K562 (cell line): ENCODE results near the gene SLC25A15. TPM values are rescaled to one million over a fixed set of nuclear protein-coding genes. Genes with fewer than 3 reads are reported as not detected.

Experiments used
- ATAC-seq: fragments of 200-7000 bp; cut with Tn5 transposase; 3 replicates; pipeline ENCODE4 v1.9.1; 2020; ENCODE audit warnings: moderate library complexity
- BruUV-seq: library from RNA; stranded (reverse); fragments of 400-500 nt; replicated peaks from 2 replicates; lab custom pipeline; 2021; lab: Mats Ljungman, UMichigan
- CTCF ChIA-PET: fragments of 300-600 bp; formaldehyde crosslinking; extraction: SDS; loops from one replicate; lab custom pipeline; 2021; ENCODE audit warnings: low intra/inter-chr PET ratio; lab: Yijun Ruan, JAX
- POLR2A ChIA-PET: fragments of 300-600, 350-650 bp; sonication (Branson Sonifier 250); formaldehyde crosslinking; extraction: SDS; loops from one replicate; lab custom pipeline; 2021; ENCODE audit warnings: antibody characterized with exemption, inconsistent platforms; lab: Yijun Ruan, JAX
- DNase-seq, 4 experiments: peaks; one replicate each; pipeline versions ENCODE4 v3.0.0 to v3.0.0-alpha.2; 2011 to 2018; ENCODE audit warnings: low spot score in 3 of 4, mixed read lengths in 3 of 4; ENCODE audit errors: extremely low read depth in 1 of 4
- FAIRE-seq: peaks from 2 replicates; lab custom pipeline; 2011; peaks lifted over from hg19 to GRCh38; lab: Jason Lieb, UNC
- H2AFZ ChIP-seq: 2 replicates; pipeline ENCODE4 v1.6.0; 2011; ENCODE audit warnings: low read depth, low read length, control low read depth, inconsistent platforms
- H3K27ac ChIP-seq: fragments of 200-600 bp; 3 replicates; pipeline ENCODE4 v1.8.0; 2011; ENCODE audit warnings: low read depth, mild to moderate bottlenecking, control low read depth, inconsistent platforms, low read length, moderate library complexity, mixed read lengths; ENCODE audit errors: extremely low read depth
- H3K27me3 ChIP-seq, 2 experiments: fragments of 300-600 bp in 1 of 2; 2 replicates in 1 of 2; 3 replicates in 1 of 2; pipeline versions ENCODE4 v1.6.0 to v1.8.0; 2011; ENCODE audit warnings: inconsistent platforms in 2 of 2, low read length in 2 of 2, mild to moderate bottlenecking in 1 of 2, mixed read lengths in 1 of 2, moderate library complexity in 1 of 2; ENCODE audit not compliant: control insufficient read depth in 2 of 2, insufficient read depth in 2 of 2
- H3K36me3 ChIP-seq: fragments of 300-600 bp; 3 replicates; pipeline ENCODE4 v1.8.0; 2011; ENCODE audit warnings: mild to moderate bottlenecking, low read length, inconsistent platforms; ENCODE audit not compliant: control insufficient read depth, insufficient read depth
- H3K4me1 ChIP-seq, 2 experiments: fragments of 200-600 bp in 1 of 2; replicated peaks in 1 of 2; 2 replicates in 1 of 2; 3 replicates in 1 of 2; pipeline versions ENCODE4 v1.5.1 to v1.8.0; 2011; ENCODE audit warnings: inconsistent platforms in 2 of 2, low read length in 2 of 2, mild to moderate bottlenecking in 1 of 2, mixed read lengths in 1 of 2, moderate library complexity in 1 of 2; ENCODE audit not compliant: control insufficient read depth in 2 of 2, insufficient read depth in 2 of 2
- H3K4me2 ChIP-seq: 2 replicates; pipeline ENCODE4 v1.6.1; 2011; ENCODE audit warnings: low read length, control low read depth, inconsistent platforms, mixed read lengths; ENCODE audit not compliant: insufficient read depth
- H3K4me3 ChIP-seq: fragments of 200-600 bp; sonication (generic), shearing (Covaris generic); 2 replicates; pipeline ENCODE4 v1.5.1; 2016; ENCODE audit warnings: control low read depth, inconsistent platforms
- H3K79me2 ChIP-seq: fragments of 200-600 bp; 3 replicates; pipeline ENCODE4 v1.8.0; 2011; ENCODE audit warnings: low read length, inconsistent platforms; ENCODE audit not compliant: control insufficient read depth, insufficient read depth
- H3K9ac ChIP-seq, 2 experiments: 2 replicates each; pipeline versions ENCODE4 v1.6.0 to v1.6.1; 2011; ENCODE audit warnings: low read depth in 2 of 2, low read length in 2 of 2, control low read depth in 1 of 2, inconsistent platforms in 1 of 2, mild to moderate bottlenecking in 1 of 2, mixed read lengths in 1 of 2; ENCODE audit not compliant: insufficient read depth in 1 of 2
- H3K9me1 ChIP-seq: one replicate; pipeline ENCODE4 v1.6.0; 2011; ENCODE audit warnings: inconsistent platforms, mild to moderate bottlenecking, low read length, moderate library complexity; ENCODE audit not compliant: control insufficient read depth, insufficient read depth
- H3K9me3 ChIP-seq: replicated peaks from 2 replicates; pipeline ENCODE4 v1.5.1; 2011; ENCODE audit warnings: low read depth, low read length, inconsistent platforms; ENCODE audit not compliant: control insufficient read depth, insufficient read depth
- H4K20me1 ChIP-seq: replicated peaks from 2 replicates; pipeline ENCODE4 v1.6.1; 2011; ENCODE audit warnings: low read length, inconsistent platforms, mixed read lengths; ENCODE audit not compliant: control insufficient read depth, insufficient read depth
- AFF1 ChIP-seq, 2 experiments: fragments of 450-650 bp; IDR thresholded peaks; 2 replicates each; pipeline ENCODE4 v1.6.1; 2018; ENCODE audit warnings: mild to moderate bottlenecking in 2 of 2, low read depth in 1 of 2; ENCODE audit not compliant: partially characterized antibody in 2 of 2
- ESRRA ChIP-seq: fragments of 450-650 bp; IDR thresholded peaks from 2 replicates; pipeline ENCODE4 v1.6.1; 2014; ENCODE audit warnings: low read depth, mild to moderate bottlenecking, moderate library complexity, borderline replicate concordance
- FOSL1 ChIP-seq: fragments of 200-800 bp; sonication (Bioruptor generic); conservative IDR thresholded peaks from 2 replicates; pipeline ENCODE4 v1.6.1; 2016; ENCODE audit warnings: missing genetic modification characterization, missing compliant biosample characterization
- GTF2A2 ChIP-seq: IDR thresholded peaks from 2 replicates; pipeline ENCODE4 v1.6.1; 2016; ENCODE audit warnings: mild to moderate bottlenecking, missing genetic modification characterization, missing compliant biosample characterization
- SMC3 ChIP-seq: conservative IDR thresholded peaks from 2 replicates; pipeline ENCODE4 v1.6.1; 2011; ENCODE audit warnings: low read depth, low read length, improper control_type of control experiment; ENCODE audit not compliant: insufficient read depth
- TFAP4 ChIP-seq: sonication (generic); formaldehyde crosslinking; IDR thresholded peaks from 2 replicates; pipeline ENCODE4 v1.8.0; 2022; ENCODE audit warnings: missing genetic modification reagents, mild to moderate bottlenecking, moderate library complexity, borderline replicate concordance
- ZFP30 ChIP-seq: fragments of 250-450 bp; sonication (Bioruptor Pico); IDR thresholded peaks from 2 replicates; pipeline ENCODE4 v1.8.0; 2022; ENCODE audit warnings: moderate library complexity, mild to moderate bottlenecking, inconsistent platforms, borderline replicate concordance
- ZNF57 ChIP-seq: fragments of 450-650 bp; formaldehyde crosslinking; IDR thresholded peaks from 2 replicates; pipeline ENCODE4 v1.4.0; 2020; ENCODE audit warnings: mild to moderate bottlenecking, moderate library complexity
- ZNF592 ChIP-seq: fragments of 450-650 bp; IDR thresholded peaks from 2 replicates; pipeline ENCODE4 v1.6.1; 2017; ENCODE audit warnings: antibody characterized with exemption, mild to moderate bottlenecking
- WGBS: fragments of 100-300 bp; shearing (Covaris generic); methylation state at CpG from one replicate; pipeline ENCODE4 v1.1.6; 2016; ENCODE audit warnings: low coverage, mixed read lengths; ENCODE audit not compliant: insufficient coverage; ENCODE audit errors: missing lambda C conversion rate; 5-methylcytosine and 5-hydroxymethylcytosine counted together
- in situ Hi-C: fragments of 300-500 bp; cut with MboI; formaldehyde crosslinking; loops from 4 replicates; pipeline ENCODE4 v1.15.0; 2018; ENCODE audit warnings: inconsistent platforms, mixed read lengths
- intact Hi-C: fragments of 100-400 bp; cut with micrococcal nuclease; formaldehyde crosslinking; loops from 2 replicates; pipeline ENCODE4 v1.14.2; 2022
- polyA plus RNA-seq, 8 experiments: library from polyadenylated mRNA; depleted of rRNA in 4 of 8; stranded (reverse) in 5 of 8; unstranded in 3 of 8; fragments of >200 nt; fragmentation: Nextera tagmentation in 2 of 8; fragmentation: Illumina TruSeq in 1 of 8; extraction: Ambion mirVana in 2 of 8; extraction: Trizol in 1 of 8; gene quantifications; 2 replicates each; pipeline versions ENCODE4 v1.2.1 to v1.2.3, GENCODE V29; 2011 to 2014; ENCODE audit warnings: inconsistent platforms in 1 of 8, missing spikeins in 1 of 8
- total RNA-seq, 7 experiments: library from RNA; depleted of rRNA in 6 of 7; stranded (reverse); fragments of >200 nt in 6 of 7; fragmentation: Illumina TruSeq in 2 of 7; extraction: Trizol in 2 of 7; gene quantifications; 2 replicates each; pipeline versions ENCODE4 v1.2.1 to v1.2.3, GENCODE V29; 2011 to 2021; ENCODE audit warnings: low replicate concordance in 1 of 7

SLC25A15 gene
- total and polyA plus RNA-seq, 9 of the 15 experiments (the other 6 are each of a cell fraction or from before 2014, with no cell fraction given) = 3.5 to 30.5 (median 20.3) TPM

DNA sequence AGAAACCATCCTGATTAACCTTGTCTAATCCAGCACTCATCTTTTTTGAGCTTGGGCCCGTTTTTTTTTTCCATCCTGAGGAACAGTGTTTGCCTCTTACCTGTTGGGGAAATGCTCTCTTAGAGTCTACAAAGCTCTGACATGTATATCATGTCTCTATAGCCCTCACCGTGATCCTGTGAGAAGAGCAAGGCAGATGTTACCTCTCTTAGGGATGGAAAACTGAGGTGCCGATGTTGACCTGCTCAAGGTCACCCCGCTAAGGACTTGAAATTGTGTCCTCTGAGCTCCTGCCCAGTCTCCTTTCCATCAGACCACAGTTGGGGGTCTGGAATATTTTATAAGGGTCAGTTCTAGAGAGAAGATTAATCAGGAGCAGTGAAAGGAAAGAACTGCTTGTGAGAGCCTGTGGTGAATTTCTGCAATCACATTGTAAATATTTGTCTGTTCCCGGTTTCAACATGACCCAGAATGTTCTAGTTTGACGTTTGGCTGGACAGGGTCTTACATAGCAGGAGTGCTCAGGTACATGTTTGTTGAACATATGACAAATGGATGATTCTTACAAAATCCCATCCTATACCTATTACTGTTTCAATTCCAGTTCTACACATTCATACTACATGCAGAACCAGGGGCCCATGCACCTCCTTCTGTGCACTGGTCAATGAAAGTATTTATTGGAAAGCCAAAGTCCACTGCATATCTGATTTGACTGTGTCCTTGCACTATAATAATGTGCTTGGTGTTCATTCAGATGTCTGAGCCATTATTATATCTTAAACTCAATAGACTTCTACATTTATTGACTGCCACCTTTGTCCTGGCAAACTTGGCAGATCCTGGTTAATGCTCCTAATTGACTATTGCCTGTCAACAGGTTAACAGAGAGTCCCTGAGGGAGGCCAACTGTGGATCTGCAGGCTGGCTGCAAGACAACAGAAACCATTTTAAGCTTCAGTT, 12.1 kb downstream of the SLC25A15 start (continued):
- TF ChIP-seq ZFP30 (no peak), ZNF57 (CRISPR knock-in tag) (no peak)

- Histone ChIP-seq H3K79me2 (no peaks in the 10 kb centered on the region), H3K9ac (no peak overlapping the region), H3K27ac (no peak overlapping the region), H3K36me3 (peaks cover 52% of the 10 kb centered on the region; the same call in 2 of the 3 replicates), H3K4me1 (no peaks in the 10 kb centered on the region), H3K4me2 (no peak overlapping the region), H2AFZ (no peak overlapping the region), H3K9me3 (no peaks in the 10 kb centered on the region), H3K27me3 (no peaks in the 10 kb centered on the region), H3K9me1 (no peaks in the 10 kb centered on the region), H3K4me3 (no peak overlapping the region), H4K20me1 (no peaks in the 10 kb centered on the region)
- BruUV-seq = no TSS peak
- DNase-seq = no peak
- CTCF ChIA-PET = interaction anchor here (0.6 kb wide), 1 partner anchor 172 kb away, joined by 3 read pairs; no protein-coding TSS in a partner anchor
- ATAC-seq = no peak
- POLR2A ChIA-PET = no interaction called here
- intact Hi-C loops = no loop called here
- 76% methylated on average over 4 of the region's 5 CpGs for WGBS
- in situ Hi-C loops = no loop called here
- FAIRE-seq = no peak
- TF ChIP-seq TFAP4 (CRISPR knock-in tag) = no peak
- no peak for TF ChIP-seq AFF1 (IDR thresholded peaks at IDR 0.05; ENCODE audit: low read depth in 1 of 2, partially characterized antibody in 2 of 2)
- TF ChIP-seq ESRRA = no peak
- no peak for TF ChIP-seq ZNF592
- no peak for TF ChIP-seq SMC3
- TF ChIP-seq FOSL1 = no peak
- no peak for TF ChIP-seq GTF2A2 (tag)
Observed at GRCh38 chr13:40803316-40803715, 13.9 kb downstream of the SLC25A15 start.
